Measurements from ENCODE around the gene GLRX5.

DNA sequence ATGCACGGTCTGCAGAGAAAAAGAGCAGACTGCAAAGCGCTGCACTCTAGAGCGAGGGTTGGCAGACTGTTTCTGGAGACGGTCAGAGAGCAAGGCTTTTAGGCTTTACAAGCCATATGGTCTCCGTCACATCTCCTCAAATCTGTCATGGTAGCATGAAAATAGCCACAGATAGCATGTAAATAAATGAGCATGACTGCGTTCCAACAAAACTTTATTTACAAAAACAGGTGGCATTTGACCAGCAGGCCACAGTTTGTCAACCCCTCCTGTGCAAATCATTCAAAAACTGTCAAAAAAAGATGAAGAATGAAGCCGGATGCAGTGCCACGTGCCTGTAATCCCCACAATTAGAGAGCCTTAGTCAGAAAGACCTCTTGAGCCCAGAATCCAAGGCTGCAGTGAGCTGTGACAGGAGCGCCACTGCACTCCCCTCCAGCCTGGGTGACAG, 37.3 kb upstream of the GLRX5 start:
- no peak for TF ChIP-seq CTCF (IDR thresholded peaks at IDR 0.05)
- TF ChIP-seq POLR2A (IDR thresholded peaks at IDR 0.05), result no peak
